ENCODE results near the gene IRX4.

The IRX4 gene

DNA sequence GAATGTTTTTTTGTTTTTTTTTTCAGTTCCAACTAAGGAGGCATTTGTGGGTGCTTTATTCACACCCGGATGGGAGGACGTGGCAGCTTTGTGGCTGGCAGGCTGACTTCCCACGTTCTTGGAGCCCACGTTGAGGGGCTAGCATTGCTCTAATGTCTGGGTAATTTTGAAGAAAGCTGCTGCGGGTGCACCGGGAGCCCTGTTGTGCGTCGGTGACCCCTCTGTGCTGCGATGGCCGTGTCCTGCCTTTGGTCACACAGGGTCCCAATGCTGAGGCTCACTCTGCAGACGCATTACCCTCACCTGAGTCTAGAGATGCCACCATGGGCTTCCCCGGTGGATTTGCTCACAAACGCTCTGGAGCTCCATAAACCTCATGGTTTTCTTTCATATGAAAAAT, 47.3 kb downstream of the IRX4 start:
- DNase-seq: no peak

DNA sequence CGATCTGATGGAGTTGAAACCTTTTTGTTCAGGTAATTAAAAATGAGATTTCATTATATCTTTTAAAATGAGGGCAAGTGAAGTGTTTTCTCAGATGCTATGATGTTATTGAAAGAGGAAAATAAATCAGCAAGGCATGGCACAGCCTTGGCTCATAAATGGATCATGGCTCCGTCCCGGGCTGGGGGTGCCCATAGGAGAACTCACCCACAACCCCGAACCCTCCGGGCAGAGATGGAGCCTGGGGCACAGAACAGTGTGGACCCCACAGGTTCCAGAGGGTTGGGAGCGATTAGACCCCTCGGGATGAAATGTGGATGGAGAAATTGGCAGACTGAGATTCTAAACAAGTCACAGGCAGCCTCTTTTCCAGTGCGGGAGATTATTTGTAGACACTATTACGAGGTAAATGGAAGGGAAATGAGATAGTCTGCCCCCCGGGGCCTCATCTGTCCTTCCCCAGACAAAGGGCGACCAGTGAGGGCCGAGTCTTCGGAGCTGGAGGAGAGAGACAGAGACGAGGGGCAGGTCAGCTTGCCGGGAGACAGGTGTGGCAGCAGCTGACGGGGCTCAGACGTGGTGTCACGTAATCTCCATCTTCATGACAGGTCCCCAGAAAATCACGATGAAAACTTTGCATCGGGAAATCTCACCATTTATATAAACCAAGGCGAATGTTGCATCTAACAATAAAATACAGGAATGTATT, 47.9 kb downstream of the IRX4 start:
- DNase-seq: no peak

DNA sequence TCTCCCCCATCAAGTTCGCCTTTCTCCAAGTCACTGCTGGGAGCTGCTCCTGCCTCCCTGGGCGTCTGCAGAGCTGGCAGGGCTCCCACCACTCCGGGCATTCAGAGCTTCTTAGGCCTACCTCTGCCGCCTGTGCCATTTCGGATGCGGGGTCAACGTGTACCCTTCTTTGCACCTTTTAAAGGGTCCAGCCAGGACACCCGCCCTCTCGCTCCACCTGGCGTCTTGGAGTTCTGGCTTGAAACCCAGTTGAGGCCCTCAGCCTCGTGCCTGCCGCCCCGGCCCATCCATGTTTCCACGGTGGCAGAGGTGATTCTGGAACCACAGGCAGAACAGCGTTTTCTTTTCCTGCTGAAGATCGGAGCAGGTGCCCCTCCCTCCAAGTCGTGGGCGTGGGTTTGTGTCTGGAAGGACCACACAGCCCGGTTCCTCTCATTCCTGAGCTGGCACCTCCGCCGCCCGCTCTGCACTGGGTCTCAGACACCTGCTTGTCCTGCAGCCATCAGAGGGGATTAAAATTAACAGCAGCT, 48.6 kb downstream of the IRX4 start:
- no peak for DNase-seq

DNA sequence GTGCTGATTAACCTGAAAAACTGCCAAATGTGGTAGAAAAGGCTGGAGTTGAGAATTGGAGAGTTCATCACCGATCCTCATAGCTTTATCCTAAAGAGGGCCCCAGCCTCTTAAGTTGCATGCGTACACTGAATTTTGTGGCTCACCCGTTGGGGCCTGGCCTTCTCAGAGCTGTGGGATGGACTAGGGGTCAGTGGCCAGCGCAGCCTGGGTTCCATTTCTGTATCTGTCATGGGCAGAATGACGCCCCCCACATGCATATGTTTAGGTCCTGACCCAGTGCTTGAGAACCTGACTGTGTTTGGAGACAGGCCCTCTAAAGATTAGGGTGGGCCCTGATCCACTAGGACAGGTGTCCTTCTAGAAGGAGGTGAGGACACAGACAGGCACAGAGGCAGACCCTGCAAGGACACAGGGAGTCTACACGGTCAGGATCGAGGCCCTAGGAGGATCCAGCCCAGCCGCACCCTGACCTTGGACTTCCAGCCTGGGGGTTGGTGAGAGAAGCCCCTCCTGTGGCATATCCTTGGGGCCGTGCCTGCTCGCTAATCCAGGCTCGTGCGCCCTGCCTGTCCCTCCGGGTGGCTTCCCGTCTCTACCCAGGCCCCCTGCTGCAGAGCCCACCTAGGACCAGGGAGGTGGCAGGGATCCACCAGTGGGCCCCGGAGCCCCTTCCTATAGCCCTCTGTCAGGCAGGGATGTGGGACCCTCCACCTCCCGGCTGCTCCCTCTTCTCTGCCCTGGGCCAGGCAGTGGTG, 49.3 kb downstream of the IRX4 start:
- DNase-seq: no peak

DNA sequence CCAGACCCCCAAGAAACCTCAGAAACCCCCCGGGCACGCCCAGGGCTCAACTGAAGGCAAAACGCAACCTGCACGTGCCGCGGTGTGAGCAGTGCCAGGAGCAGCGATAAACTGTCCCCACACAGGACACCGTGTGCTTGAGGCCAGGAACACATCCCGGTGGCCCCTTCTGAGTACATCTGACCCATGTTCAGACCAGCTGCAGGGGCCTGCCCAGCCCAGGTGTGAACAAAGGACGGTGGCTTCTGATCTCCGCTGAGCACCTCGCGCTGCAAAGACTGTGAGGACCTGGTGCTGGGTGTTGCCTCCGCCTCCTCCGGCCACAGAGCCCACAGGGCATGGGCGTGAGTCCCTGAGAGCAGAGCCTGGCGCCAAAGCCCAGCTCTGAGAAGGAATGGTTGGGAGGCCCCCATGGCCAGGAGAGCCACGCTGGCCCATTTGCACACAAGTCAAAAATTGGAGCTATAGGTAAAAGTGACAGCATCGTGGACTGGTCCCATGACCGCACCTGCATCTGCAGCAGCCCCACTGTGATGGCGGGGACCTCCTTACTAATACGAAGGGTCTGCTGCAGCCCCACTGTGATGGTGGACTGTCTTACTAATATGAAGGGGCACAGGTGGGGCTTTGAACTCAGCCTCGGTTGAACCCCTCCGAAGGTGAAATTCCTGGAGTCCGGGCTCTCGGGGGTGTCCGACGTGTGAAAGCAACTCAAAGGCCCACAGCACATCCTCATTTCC, 50.0 kb downstream of the IRX4 start:
- no peak for DNase-seq

DNA sequence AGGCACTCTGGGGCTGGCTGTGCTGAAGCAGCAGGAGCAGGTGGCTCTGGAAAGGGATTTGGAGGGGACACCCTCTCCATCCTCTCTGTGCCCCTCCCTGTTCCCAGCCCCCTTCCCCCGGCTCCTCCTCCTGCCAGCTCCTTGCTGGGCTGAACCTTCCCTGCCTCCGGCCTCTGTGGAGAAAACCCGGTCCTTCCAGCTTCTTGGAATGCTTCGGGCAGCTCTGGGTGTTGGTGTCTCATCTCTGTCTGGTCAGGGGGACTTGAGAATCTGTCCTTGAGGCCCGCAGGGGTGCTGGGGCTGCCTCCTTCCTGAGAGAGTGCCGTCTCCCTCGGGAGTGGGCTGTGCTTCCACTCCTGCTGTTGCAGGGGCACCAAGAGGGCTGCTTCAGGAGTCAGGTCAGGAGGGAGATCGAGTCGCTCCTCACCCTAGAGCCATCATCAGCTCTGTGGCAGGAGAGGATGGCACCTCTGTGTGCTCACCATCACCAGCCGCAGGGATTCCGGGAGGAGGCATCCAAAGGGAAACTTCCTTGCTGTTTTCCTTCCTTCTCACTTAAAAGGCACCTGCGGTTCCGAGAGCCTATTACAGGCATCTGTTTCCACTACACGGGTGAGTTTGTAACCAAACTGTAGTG, 50.9 kb downstream of the IRX4 start:
- no peak for DNase-seq

DNA sequence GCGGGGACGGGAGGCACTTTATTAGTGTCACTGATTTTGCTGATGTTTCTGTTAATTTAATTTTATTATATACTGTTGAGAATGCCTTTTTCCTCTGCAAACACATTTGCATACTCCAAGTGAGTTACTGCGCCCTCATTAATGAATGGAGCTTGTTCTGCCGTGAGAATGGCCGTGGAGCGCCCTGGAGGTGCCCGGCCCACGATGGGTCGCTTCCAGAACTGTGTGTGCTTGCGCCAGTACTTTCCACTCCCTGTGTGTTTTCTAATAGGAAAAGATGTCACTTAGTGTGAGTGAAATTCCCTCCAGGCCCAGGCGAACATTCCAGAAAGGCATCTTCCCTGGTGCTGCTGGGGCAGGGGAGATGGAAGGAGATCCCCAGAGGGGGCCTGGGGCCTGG, 51.5 kb downstream of the IRX4 start:
- DNase-seq: no peak

DNA sequence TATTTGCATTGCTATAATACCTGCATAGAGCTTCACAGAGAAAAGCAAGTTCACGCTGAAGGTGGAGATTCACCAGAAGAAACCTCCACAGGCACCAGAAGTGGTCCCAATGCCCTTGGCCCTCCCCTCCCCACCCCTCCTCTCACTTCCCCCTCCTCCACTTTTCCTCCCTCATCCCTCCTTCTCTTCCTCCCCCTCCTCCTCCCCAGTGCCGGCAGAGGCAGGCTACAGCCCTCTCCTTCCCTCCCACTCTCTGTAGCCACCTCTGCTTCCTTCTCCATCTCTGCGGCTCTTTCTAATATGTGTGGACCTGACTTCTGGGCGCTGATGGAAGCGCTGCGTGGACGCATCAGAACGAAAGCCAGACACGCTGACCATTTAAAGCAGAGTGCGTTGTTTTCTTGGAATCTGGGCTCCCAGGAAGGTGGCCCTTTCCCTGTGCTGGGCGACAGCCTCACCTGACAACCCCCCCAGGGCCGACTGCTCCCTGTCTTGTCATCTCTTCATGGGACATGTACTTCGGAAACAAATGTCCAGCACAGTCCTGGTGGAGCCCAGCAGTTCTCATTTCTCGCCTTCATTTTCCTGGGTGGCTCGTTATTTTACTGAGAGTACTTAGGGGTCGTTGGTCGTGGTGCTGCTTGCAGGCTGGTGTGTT, 52.0 kb downstream of the IRX4 start:
- no peak for DNase-seq

DNA sequence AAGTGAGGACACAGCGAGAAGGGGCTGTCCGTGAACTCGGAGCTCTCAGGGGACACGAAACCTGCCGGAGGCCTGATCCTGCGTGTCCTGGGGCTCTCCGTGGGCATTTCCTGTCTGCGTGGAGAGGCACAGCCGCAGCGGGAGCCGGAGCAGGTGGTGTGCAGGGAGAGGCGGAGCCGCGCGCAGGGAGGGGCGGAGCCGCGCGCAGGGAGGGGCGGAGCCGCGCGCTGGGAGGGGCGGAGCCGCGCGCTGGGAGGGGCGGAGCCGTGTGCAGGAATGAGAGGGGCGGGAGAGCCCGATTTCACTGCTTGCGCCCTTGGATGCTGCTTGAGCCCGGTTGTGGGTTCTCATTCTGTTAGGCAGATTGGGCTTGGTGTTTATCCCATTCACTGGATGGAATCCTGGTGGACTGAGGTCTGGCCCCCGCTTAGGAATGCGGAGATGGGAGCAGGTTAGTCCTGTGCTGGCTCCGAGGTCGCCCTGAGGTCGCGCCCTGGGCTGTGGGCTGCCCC, 54.8 kb downstream of the IRX4 start:
- peak; percentile 28 for DNase-seq

Measured in stimulated activated CD8-positive, alpha-beta memory T cell treated with anti-CD3 and anti-CD28 coated beads, Interleukin-4, amount 100 ng/mL, for 48 hours (primary cell).